H1 (cell line): Measurements from ENCODE around the gene GMIP. TPM values are rescaled to one million over a fixed set of nuclear protein-coding genes. Genes with fewer than 3 reads are reported as not detected.

Experiments
- BCL11A ChIP-seq, 2 experiments: IDR thresholded peaks; one replicate each; pipeline ENCODE4 v1.6.1; 2011; ENCODE audit warnings: low read depth in 2 of 2, low read length in 2 of 2, mild to moderate bottlenecking in 2 of 2
- CBX8 ChIP-seq: fragments of 300-800, 300-1000 bp; sonication (generic); IDR thresholded peaks from 2 replicates; pipeline ENCODE4 v1.7.1; 2016; ENCODE audit warnings: low read depth, low read length, borderline replicate concordance
- EP300 ChIP-seq, 2 experiments: IDR thresholded peaks; 1 replicate in 1 of 2; 2 replicates in 1 of 2; pipeline ENCODE4 v1.6.1; 2011 to 2012; ENCODE audit warnings: low read depth in 2 of 2, low read length in 2 of 2, mild to moderate bottlenecking in 2 of 2, borderline replicate concordance in 1 of 2, inconsistent platforms in 1 of 2, moderate library complexity in 1 of 2
- KDM1A ChIP-seq: fragments of 200-600, 300-600 bp; sonication (generic); IDR thresholded peaks from 2 replicates; pipeline ENCODE4 v1.7.1; 2016; ENCODE audit warnings: mild to moderate bottlenecking, low read length, borderline replicate concordance
- NRF1 ChIP-seq: IDR thresholded peaks from 2 replicates; pipeline ENCODE4 v1.6.1; 2011; ENCODE audit warnings: mild to moderate bottlenecking, low read depth, low read length, improper control_type of control experiment
- POLR2A ChIP-seq, 2 experiments: IDR thresholded peaks; 1 replicate in 1 of 2; 2 replicates in 1 of 2; pipeline ENCODE4 v1.6.1; 2011; ENCODE audit warnings: low read depth in 2 of 2, low read length in 2 of 2, mild to moderate bottlenecking in 2 of 2; ENCODE audit errors: control extremely low read depth in 1 of 2
- POLR2AphosphoS5 ChIP-seq: IDR thresholded peaks from 2 replicates; pipeline ENCODE4 v1.6.1; 2011; ENCODE audit warnings: low read depth, low read length
- RBBP5 ChIP-seq: IDR thresholded peaks from 2 replicates; pipeline ENCODE4 v1.7.1; 2012; ENCODE audit warnings: low read depth, mild to moderate bottlenecking, inconsistent platforms, low read length, moderate library complexity, borderline replicate concordance
- RXRA ChIP-seq: IDR thresholded peaks from 2 replicates; pipeline ENCODE4 v1.6.1; 2011; ENCODE audit warnings: low read depth, mild to moderate bottlenecking, low read length, moderate library complexity; ENCODE audit not compliant: insufficient read depth
- SIX5 ChIP-seq: IDR thresholded peaks from 2 replicates; pipeline ENCODE4 v1.6.1; 2011; ENCODE audit warnings: mild to moderate bottlenecking, low read depth, low read length
- TAF7 ChIP-seq: optimal IDR thresholded peaks from 2 replicates; pipeline ENCODE3; 2011; ENCODE audit warnings: low read depth, mild to moderate bottlenecking, inconsistent platforms, low read length, moderate library complexity, borderline replicate concordance
- polyA plus RNA-seq, 7 experiments: library from polyadenylated mRNA; depleted of rRNA in 3 of 7; stranded (reverse) in 5 of 7; unstranded in 2 of 7; fragments of >200 nt in 5 of 7; fragments of 200-250 nt in 2 of 7; gene quantifications; 1 replicate in 5 of 7; 2 replicates in 1 of 7; 4 replicates in 1 of 7; pipeline versions ENCODE4 v1.2.1 to v1.2.3, GENCODE V29; 2011 to 2013; ENCODE audit warnings: missing spikeins in 2 of 7, mixed read lengths in 2 of 7
- total RNA-seq: library from RNA; stranded (reverse); fragmentation: NEBNext Ultra II Directional; extraction: Animal tissue kit (Norgen Biotek cat#: 25700); gene quantifications from 2 replicates; pipeline ENCODE4 v1.2.1, GENCODE V29; 2021

Gene GMIP
- total and polyA plus RNA-seq, 2 of the 8 experiments (the other 6 are each of a cell fraction or from before 2014, with no cell fraction given), result 5.7 to 18.1 TPM

DNA sequence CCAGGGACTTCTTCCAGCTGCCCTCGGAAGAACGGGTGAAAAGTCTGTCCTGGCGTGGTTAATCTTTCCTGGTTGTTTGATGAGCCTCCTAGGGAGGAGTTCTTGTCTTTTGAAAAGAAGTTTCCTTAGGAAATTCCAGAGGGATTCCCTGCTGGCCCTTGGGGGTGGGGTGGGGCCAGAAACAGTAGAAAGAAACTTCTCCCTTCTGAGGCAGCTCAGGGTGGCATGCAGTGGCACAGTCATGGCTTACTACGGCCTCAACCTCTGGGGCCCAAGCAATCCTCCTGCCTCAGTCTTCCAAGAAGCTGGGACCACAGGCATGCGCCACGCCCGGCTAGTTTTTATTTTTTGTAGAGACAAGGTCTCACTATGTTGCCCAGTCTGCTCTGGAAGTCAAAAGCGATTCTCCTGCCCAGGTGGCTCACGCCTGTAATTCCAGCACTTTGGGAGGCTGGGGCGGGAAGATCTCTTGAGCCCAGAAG, 26.7 kb upstream of the GMIP start (continued):
- no peak; a peak in 1 of 3 replicates for TF ChIP-seq EP300 (IDR thresholded peaks at IDR 0.05; ENCODE audit: borderline replicate concordance in 1 of 2, low read depth in 2 of 2, low read length in 2 of 2)
- TF ChIP-seq POLR2A (IDR thresholded peaks at IDR 0.05; ENCODE audit: control extremely low read depth in 1 of 2, low read depth in 2 of 2, low read length in 2 of 2), result peak in 1 of 2 experiments; percentile 62; a peak in 1 of 3 replicates
- TF ChIP-seq SIX5, result no peak
- no peak for TF ChIP-seq BCL11A (IDR thresholded peaks at IDR 0.05; ENCODE audit: low read depth in 2 of 2, low read length in 2 of 2)
- peak; percentile 67; the same call in 1 of the 2 replicates for TF ChIP-seq KDM1A
- no peak; the same call in 1 of the 2 replicates for TF ChIP-seq POLR2AphosphoS5
- TF ChIP-seq RXRA, result no peak
- TF ChIP-seq TAF7, result no peak
- TF ChIP-seq RBBP5, result no peak; the same call in 1 of the 2 replicates
- no peak for TF ChIP-seq CBX8
- no peak for TF ChIP-seq NRF1
- TF ChIP-seq, all 59 proteins: peak for 11
